GM12872 (cell line): Measurements from ENCODE around the gene DPYSL4.

ENCODE experiments used
- CTCF ChIP-seq: IDR thresholded peaks from 3 replicates; pipeline ENCODE4 v1.5.1; 2011; ENCODE audit warnings: low read depth, mild to moderate bottlenecking, low read length, moderate library complexity; ENCODE audit not compliant: insufficient read depth

DPYSL4 gene

GRCh38 chr10:132146271-132146671 lies 40.5 kb upstream of the DPYSL4 start:
- TF ChIP-seq CTCF = no peak

- TF ChIP-seq CTCF = no peak
Measured at GRCh38 chr10:132146941-132147915, 39.5 kb upstream of the DPYSL4 start.

- TF ChIP-seq CTCF = no peak
Measured at GRCh38 chr10:132148261-132149251, 38.2 kb upstream of the DPYSL4 start.

GRCh38 chr10:132149271-132149670 lies 37.5 kb upstream of the DPYSL4 start:
- no peak for TF ChIP-seq CTCF

GRCh38 chr10:132149917-132150316 lies 36.8 kb upstream of the DPYSL4 start:
- no peak for TF ChIP-seq CTCF

- no peak for TF ChIP-seq CTCF
Measured at GRCh38 chr10:132150777-132151176, 36.0 kb upstream of the DPYSL4 start.
